AG09319 (cell line): Measurements from ENCODE around the gene EIF1AD.

Experiments used
- DNase-seq: peaks from one replicate; pipeline ENCODE4 v3.0.0-alpha.2; 2010; ENCODE audit warnings: low read depth; ENCODE audit errors: extremely low read depth
- TF ChIP-seq, protein P1 (sequence below): IDR thresholded peaks from 2 replicates; pipeline ENCODE4 v1.5.1; 2011; ENCODE audit warnings: low read depth, mild to moderate bottlenecking, inconsistent platforms, low read length, moderate library complexity

EIF1AD gene

DNA sequence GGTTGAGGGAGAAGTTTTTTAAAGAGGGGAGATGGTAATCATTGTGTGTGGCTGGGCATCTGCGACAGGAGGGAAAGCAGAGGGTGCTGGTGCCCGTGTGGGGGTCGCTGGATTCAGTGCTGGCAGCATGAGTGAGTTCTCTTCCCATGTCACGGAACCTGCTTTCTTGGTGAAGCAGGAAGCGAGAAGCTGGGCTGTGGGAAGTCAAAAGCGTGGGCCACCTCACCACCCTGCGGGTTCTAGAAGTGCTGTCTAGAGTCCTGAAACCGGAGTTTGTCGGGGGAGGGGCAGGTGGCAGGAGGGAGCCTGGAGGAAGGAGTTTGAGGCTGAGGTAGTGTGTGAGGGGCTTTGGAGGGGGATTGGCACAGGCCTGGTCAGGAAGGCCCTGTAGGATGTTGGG lies 26.2 kb downstream of the EIF1AD start:
- TF ChIP-seq, protein P1, sequence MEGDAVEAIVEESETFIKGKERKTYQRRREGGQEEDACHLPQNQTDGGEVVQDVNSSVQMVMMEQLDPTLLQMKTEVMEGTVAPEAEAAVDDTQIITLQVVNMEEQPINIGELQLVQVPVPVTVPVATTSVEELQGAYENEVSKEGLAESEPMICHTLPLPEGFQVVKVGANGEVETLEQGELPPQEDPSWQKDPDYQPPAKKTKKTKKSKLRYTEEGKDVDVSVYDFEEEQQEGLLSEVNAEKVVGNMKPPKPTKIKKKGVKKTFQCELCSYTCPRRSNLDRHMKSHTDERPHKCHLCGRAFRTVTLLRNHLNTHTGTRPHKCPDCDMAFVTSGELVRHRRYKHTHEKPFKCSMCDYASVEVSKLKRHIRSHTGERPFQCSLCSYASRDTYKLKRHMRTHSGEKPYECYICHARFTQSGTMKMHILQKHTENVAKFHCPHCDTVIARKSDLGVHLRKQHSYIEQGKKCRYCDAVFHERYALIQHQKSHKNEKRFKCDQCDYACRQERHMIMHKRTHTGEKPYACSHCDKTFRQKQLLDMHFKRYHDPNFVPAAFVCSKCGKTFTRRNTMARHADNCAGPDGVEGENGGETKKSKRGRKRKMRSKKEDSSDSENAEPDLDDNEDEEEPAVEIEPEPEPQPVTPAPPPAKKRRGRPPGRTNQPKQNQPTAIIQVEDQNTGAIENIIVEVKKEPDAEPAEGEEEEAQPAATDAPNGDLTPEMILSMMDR: no peak
- no peak for DNase-seq

DNA sequence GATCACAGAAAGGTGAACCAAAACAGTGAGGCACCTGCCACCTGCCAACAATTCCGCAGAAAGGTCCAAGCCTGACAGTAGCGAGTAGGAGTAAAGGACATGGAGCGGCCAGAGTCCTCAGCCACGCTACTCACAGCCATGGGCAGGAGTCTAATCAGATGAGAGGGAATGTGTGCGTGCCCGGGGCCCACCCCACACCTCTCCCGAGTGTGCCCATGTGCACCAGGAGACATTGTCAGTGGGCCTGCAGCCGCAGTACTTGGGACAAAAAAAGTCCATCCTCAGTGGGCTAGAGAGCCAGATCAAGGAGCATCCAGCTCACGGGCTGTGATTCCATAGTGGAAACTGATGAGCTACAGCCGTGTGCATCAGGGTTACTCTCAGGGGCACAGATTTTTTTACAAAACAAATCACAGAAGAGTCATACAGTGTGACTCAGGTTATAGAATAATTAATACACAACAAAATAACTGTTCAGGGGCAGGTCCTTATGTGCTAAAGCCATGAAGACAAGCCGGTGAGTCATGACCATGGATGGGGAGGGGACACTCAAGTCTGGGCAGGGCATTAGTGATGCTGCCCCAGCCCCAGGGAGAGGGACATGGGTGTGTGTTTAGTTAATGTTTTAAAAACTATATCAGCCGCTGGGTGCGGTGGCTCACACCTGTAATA lies 28.4 kb downstream of the EIF1AD start:
- TF ChIP-seq, protein P1: no peak
- DNase-seq: no peak

DNA sequence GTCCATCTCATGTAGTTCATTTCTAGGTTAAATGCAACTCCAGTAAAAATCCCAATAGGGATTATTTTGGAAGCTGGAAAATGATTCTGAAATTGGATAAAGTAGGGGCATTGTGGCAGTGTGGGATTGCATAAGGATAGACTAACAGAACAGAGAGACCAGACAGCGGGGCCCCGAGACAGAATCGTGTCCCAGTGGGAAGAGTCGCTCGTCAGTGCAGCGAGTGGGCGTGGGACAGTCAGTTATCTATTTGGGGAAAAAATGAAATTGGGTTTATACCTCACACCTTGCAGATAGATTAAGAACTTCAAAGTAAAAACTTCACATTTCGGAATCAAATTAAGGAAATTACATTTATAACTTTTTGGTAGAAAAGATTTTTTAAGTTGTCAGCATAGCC lies 29.8 kb downstream of the EIF1AD start:
- TF ChIP-seq, protein P1: no peak
- DNase-seq: no peak

DNA sequence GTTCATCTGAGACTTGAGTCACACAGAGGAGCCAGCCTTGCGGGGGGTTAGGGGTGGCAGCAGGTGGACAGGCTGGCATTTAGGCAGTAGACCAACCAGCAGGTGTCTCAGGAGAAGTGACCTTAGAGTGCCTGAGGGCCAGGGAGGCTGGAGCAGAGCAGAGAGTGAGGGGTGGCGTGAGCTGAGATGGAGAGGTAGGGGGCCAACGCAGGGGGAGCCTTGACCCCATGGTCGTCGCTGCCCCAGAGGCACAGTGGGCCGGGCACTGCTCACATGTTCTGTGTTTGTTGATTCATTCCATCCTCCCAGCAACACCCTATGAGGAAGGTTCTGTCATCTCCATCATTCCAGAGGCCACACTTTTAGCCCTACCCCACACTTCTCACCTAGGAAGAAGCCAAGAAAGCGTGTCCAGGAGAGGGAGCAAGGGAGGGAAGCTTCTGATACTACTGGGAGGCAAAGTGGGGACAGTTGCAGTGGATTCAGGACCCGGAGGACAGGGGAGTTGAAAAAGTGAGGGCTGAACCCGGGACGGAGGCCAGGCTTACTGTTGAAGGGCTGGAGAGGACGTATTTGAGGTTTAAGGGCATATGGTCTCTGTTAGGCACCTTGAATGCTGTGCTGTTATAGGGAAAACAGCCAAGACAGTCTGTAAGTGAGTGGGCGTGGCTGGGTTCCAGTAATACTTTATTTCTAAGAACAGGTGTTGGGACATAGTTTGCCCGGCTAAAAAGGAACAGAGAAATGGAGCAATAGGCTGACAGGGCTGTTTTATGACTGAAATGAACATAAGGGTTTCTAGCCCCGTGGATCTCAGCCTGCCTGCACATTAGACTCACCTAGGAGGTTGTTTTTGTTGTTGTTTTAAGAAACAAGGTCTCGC lies 33.1 kb downstream of the EIF1AD start:
- no peak for DNase-seq

DNA sequence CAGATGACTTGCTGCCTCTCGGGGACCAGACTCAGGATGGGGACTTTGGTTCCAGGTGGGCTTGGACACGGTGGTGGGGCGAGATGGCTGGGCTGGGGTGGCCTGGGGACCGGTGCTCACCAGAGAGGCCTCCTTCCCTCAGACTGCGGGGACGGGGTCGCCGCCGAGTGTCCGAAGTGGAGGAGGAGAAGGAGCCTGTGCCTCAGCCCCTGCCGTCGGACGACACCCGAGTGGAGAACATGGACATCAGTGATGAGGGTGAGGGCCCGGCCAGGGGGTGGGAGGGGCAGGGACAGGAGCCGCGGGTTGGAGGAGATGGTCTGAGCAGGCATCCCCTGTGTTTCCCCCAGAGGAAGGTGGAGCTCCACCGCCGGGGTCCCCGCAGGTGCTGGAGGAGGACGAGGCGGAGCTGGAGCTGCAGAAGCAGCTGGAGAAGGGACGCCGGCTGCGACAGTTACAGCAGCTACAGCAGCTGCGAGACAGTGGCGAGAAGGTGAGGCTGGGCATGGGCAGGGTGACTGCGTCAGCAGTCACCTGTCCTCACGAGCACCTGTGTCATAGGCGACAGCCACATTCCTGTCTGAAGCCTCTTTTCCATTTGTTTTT lies 34.5 kb downstream of the EIF1AD start:
- DNase-seq: no peak
- TF ChIP-seq, protein P1: no peak

More for the DNA sequence above, 33.1 kb downstream of the EIF1AD start:
- TF ChIP-seq, protein P1: no peak

DNA sequence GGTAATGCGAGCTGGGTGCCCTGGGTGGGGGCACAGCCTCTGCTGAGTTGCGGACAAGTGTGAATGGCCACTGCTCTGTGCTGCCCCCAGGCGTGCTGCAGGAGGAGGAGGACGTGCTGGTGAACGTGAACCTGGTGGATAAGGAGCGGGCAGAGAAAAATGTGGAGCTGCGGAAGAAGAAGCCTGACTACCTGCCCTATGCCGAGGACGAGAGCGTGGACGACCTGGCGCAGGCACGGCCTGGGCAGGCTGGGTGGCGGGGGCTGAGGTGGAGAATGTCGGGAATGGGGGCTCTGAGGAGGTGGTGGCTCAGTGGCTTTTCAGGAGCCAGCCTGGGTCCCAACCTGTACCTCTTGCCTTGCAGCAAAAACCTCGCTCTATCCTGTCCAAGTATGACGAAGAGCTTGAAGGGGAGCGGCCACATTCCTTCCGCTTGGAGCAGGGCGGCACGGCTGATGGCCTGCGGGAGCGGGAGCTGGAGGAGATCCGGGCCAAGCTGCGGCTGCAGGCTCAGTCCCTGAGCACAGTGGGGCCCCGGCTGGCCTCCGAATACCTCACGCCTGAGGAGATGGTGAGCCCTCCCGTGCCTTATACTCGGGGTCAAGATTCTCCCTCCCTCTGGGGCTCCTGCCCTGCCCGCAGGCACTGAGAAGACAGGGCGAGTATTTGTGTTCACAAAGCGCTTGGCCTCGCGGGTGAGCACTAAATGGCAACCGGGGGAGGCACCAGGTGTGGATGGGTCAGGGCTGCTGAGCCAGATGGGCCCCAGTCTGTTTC lies 35.8 kb downstream of the EIF1AD start:
- TF ChIP-seq, protein P1: no peak
- no peak for DNase-seq
